HG03103 (cell line): ENCODE measurements around the gene PRDM16.
"Not testable (repeated sequence)": the region's sequence is repeated elsewhere in the genome, so short reads cannot be mapped to it uniquely, and the experiment has no call there.

Experiments
- ATAC-seq: cut with Tn5 transposase; IDR thresholded peaks from one replicate; pipeline ENCODE4 v1.9.1; 2021; ENCODE audit warnings: low read depth; ENCODE audit not compliant: unreplicated experiment

PRDM16 gene

GRCh38 chr1:3285106-3285740 lies 216.2 kb downstream of the PRDM16 start:
- ATAC-seq, result no peak

GRCh38 chr1:3287095-3287494 lies 218.1 kb downstream of the PRDM16 start:
- not testable (repeated sequence) for ATAC-seq

- ATAC-seq, result no peak
These were observed 218.7 kb downstream of the PRDM16 start for GRCh38 chr1:3287656-3288160.

DNA sequence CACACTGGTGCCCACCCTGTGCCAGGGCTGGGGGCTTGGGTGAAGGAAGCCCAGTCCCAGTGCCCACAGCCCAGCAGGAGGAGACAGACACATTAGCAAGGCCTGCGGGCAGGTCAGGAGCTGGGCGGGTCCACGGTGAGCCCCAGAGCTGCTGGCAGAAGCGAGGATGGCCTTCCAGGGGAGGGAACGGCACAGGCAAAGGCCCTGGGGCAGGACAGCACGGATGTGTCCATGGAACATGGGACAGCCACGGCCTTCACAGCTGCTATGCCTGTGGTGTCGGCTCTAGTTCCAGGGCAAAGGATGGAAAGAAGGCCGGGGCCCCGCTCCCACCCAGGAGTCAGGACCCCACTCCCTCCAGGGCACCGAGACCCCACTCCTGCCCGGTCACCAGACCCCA lies 220.5 kb downstream of the PRDM16 start:
- no peak for ATAC-seq

DNA sequence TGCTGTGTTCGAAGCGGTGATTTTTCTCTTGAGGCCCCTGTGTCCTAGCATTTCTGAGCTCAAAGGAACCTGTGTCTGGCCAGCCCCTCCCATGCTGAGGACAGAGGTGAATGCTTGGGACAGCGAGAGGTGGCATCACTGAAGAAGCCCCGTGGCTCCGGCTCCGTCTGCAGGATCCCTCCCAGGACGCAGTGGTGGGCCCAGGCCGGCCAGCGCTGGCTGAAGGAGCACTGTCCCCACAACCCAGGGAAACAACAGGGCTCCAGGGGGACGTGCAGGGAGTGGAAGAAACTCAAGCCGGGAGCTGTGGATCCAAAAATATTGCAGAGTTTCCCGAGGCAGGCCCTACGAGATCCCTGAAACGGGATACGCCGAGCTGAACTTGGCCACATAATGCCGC lies 221.4 kb downstream of the PRDM16 start:
- no peak for ATAC-seq

DNA sequence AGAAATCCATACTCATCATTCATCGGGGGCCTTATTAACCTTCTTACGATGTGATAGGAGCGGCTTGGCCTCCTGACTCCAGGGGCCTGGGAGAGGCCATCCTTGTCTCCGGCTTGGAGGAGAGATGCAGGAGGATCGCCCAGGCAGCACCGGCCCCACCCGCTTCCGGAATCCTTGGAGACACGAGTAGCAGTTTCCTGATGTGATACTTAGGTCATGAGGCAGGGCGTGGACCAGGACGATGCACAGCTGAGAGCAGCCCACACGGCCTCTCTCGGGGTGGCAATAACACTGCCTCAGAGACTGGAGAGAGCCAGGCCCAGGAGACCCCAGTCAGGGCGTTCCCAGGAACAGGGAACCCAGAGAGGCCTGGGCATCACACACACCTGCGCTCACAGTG lies 221.9 kb downstream of the PRDM16 start:
- ATAC-seq, result no peak

GRCh38 chr1:3292051-3292722 lies 223.2 kb downstream of the PRDM16 start:
- no peak for ATAC-seq

DNA sequence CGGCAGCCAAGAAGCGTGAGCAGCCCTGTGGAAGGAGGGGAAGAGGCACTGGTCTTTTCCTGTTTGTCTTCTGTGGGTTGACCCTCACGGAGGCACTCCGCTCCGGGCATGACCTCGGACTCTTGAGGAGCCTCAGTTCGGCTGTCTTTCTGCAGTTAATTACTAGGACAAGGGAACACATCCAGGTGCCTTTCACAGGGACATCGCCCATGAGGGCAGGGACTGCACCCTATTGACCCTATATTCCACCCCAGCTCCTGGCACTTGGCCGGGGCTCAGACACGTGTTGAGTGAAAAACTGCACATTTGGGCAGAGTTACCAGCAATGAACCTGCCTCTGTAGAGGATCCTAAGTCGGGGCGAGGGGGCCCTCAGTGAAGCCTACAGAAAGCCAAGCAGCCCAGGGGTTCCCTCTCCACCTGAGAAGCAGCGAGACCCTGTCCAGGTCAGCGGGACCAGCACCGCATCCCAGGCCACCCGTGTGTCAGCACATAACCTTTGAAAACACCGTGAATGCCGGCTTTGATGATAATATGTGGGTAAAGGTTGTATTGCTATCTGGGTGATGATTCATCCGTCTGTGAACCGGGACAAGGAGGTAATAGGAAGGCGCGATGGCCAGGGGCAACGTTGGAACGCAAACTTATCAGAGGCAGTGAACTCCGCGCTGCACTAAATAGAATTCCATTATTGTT lies 224.0 kb downstream of the PRDM16 start:
- no peak for ATAC-seq

DNA sequence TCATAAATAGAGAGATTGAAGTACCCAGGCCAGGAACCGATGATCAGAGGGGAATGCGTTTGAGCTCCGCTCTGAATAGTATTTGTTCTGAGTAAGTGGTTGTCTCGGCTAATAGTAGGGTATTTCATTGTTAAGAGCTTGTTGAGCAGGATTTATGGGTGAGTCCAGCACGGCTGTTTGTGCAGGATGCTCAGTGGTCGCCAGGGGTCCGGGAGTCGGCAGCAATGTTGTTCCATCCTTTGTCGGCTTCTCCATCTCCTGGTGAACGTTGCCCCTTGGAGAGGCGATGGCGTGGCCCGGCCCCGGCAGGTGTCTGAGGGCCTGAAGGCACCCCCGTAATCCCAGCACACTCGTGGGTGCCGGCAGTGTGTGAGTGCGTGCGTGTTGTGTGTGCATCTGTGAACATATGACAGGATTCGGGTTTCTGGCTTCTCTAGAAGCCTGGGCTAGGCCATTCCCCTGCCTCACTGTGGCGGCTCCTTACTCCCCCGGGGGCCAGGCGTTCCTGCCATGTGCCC lies 224.6 kb downstream of the PRDM16 start:
- ATAC-seq, result no peak

DNA sequence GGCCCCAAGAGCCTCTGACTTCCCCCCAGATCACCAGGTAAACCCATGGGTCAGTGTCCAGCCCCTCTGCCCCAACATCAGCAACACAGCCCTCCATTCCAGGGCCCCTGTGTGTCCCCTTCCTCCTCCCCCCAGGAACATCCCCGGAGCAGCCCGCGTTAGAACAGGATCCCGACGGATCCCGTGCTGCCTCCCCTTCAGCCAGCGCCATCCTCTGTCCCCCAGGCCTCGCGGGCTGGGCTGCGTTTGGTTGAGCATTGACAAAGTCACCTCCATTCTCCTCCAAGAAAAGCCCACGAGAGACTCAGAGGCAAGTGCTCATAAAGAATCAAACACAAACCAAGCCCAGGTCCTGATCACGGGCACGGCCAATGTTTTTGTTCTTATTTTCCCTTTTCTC lies 225.4 kb downstream of the PRDM16 start:
- ATAC-seq, result no peak

GRCh38 chr1:3295846-3296245 lies 226.8 kb downstream of the PRDM16 start:
- ATAC-seq, result no peak

DNA sequence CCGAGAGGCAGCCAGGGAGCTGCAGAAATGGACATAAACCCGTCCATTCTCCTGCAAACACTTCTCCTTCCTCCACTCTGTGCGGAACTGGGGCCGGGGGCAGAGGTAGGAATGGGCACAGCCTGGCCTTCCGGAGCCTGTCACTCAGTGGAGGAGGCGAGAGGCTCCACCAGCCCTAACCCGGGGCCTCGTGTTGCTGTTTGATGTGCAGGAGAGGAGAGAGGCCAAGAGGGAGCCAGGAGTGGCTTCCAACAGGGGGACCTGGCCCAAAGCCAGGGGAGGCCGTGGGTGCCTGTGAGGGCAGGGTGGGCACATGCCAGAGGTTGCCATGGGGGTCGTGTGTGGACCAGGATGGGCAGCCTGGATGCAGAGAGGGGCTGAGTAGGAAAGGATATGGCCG lies 227.3 kb downstream of the PRDM16 start:
- ATAC-seq, result no peak

- no peak for ATAC-seq
These were observed 227.8 kb downstream of the PRDM16 start for GRCh38 chr1:3296826-3297225.

GRCh38 chr1:3297756-3298155 lies 228.8 kb downstream of the PRDM16 start:
- ATAC-seq, result no peak

- no peak for ATAC-seq
These were observed 229.2 kb downstream of the PRDM16 start for GRCh38 chr1:3298197-3298596.

GRCh38 chr1:3304246-3304645 lies 235.2 kb downstream of the PRDM16 start:
- ATAC-seq, result no peak

DNA sequence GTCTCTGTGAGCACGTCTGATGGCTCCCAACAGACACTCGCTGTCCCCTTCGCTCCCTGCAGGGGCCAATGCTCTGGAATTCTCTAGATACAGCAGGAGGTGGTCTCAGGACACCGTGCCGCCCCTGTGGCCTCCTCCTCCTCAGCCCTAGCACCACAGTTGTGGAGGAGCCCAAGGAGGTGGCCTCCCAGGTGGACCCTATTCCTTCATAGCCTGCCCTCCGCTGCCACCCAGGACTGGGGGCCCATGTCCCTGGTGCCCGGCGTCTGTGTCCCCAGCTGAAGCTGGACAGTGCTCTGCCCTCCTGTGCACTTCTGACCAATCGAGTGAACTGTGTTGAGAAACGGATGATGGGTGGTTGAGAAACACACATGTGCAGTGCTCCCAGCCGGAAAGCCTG lies 235.7 kb downstream of the PRDM16 start:
- no peak for ATAC-seq

- ATAC-seq, result no peak
These were observed 236.2 kb downstream of the PRDM16 start for GRCh38 chr1:3305156-3305555.

DNA sequence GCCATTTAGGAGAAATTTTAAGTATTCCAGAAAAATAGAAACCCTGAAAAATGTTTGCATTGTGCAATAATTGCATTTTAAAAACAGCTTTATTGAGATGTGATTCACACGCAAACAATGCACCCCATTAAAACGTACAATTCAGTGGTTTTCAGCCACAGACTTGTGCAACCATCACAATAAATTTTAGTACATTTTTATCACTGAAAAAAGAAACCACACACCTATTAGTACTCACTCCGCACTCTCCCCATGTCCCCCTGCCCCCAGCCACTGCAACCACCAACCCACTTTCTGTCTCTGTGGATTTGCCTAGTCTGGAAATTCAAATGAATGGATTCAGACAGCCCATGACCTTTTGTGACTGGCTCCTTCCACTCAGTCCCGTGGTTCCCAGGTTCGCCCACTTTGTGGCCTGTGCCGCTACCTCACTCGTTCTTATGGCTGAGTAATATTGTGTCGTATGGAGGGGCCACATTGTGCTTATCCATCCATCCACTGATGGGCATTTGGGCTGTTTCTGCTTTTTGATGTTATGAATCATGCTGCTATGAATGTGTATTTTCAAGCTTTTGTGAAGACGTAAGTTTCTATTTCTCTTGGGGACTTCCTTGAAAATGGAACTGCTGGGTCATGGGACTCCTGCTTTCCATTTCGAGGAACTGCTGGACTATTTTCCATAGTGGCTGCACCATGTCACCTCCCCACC lies 237.7 kb downstream of the PRDM16 start:
- no peak for ATAC-seq

DNA sequence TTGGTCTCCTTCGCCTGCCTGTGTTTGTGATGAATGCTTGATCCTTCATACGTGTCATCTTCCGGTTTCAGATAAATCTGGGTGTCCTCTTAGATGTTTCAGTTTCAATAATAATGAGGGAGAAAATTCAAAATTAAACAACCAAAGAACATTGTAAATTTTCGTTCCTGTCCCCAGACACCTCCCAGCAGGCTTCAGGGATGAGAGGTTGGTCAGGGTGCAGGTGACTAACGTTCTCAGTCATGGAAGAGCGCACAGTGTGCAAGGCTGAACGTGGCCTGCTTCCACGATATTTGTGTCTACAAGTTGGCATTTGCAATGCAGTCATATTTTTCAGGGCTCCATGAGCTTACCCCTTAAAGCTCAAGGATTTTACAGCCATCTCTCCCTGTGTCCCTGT lies 238.4 kb downstream of the PRDM16 start:
- no peak for ATAC-seq

DNA sequence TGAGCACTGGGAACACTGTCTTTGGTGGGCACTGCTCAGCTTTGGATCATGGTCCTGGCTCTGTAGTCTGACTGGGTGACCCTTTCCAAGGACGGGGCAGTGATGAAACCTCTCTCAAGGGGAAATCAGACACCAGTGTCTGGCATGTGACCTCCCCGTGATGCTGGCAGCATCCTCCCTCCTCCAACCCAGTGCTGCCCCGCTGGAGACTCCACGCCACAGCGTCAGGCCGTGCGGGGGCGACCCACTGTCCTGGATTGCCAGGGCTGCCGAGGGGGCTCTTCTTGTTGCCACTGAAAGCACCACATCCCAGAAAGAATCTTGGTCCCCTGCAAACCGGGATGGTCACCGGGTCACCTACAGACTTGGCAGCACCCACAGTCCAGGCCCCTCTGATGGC lies 239.1 kb downstream of the PRDM16 start:
- no peak for ATAC-seq
